HG02970 (cell line): ENCODE measurements around the gene B3GALNT1.
"Not testable (repeated sequence)": the region's sequence is repeated elsewhere in the genome, so short reads cannot be mapped to it uniquely, and the experiment has no call there.

Source experiments
- ATAC-seq: cut with Tn5 transposase; IDR thresholded peaks from one replicate; pipeline ENCODE4 v1.9.1; 2021; ENCODE audit warnings: mild to moderate bottlenecking, moderate library complexity, moderate number of reproducible peaks; ENCODE audit not compliant: unreplicated experiment, low FRiP score

The B3GALNT1 gene

GRCh38 chr3:161081633-161082032, 23.5 kb downstream of the B3GALNT1 start:
- peak; percentile 75 for ATAC-seq

- ATAC-seq, result no peak
These were observed 32.0 kb downstream of the B3GALNT1 start for GRCh38 chr3:161073181-161073580.

- no peak for ATAC-seq
These were observed 32.4 kb downstream of the B3GALNT1 start for GRCh38 chr3:161072751-161073150.

- ATAC-seq, result no peak
These were observed 32.9 kb downstream of the B3GALNT1 start for GRCh38 chr3:161072211-161072621.

- no peak for ATAC-seq
These were observed 34.0 kb downstream of the B3GALNT1 start for GRCh38 chr3:161070980-161071663.

GRCh38 chr3:161070252-161070930, 34.8 kb downstream of the B3GALNT1 start:
- no peak for ATAC-seq

GRCh38 chr3:161069511-161070251, 35.5 kb downstream of the B3GALNT1 start:
- peak; percentile 91 for ATAC-seq

- no peak for ATAC-seq
These were observed 37.8 kb downstream of the B3GALNT1 start for GRCh38 chr3:161067335-161067734.

- ATAC-seq, result no peak
These were observed 38.2 kb downstream of the B3GALNT1 start for GRCh38 chr3:161066930-161067329.

GRCh38 chr3:161064413-161064812, 40.7 kb downstream of the B3GALNT1 start:
- no peak for ATAC-seq

- ATAC-seq, result no peak
These were observed 50.1 kb downstream of the B3GALNT1 start for GRCh38 chr3:161054860-161055604.

GRCh38 chr3:161051856-161052255, 53.3 kb downstream of the B3GALNT1 start:
- no peak for ATAC-seq

- ATAC-seq, result no peak
These were observed 54.2 kb downstream of the B3GALNT1 start for GRCh38 chr3:161050935-161051334.

- no peak for ATAC-seq
These were observed 55.4 kb downstream of the B3GALNT1 start for GRCh38 chr3:161049683-161050248.

GRCh38 chr3:161043336-161044035, 61.7 kb downstream of the B3GALNT1 start:
- ATAC-seq, result no peak

GRCh38 chr3:161042023-161042501, 63.1 kb downstream of the B3GALNT1 start:
- no peak for ATAC-seq

- no peak for ATAC-seq
These were observed 66.4 kb downstream of the B3GALNT1 start for GRCh38 chr3:161038725-161039124.

- ATAC-seq, result no peak
These were observed 69.4 kb downstream of the B3GALNT1 start for GRCh38 chr3:161035711-161036110.

- ATAC-seq, result not testable (repeated sequence)
These were observed 70.1 kb downstream of the B3GALNT1 start for GRCh38 chr3:161034913-161035550.
